ENCODE data around the gene CEP85.
A peak's percentile ranks its signal among the peaks of the same experiment; 100 is the strongest.

CEP85 gene, protein sequence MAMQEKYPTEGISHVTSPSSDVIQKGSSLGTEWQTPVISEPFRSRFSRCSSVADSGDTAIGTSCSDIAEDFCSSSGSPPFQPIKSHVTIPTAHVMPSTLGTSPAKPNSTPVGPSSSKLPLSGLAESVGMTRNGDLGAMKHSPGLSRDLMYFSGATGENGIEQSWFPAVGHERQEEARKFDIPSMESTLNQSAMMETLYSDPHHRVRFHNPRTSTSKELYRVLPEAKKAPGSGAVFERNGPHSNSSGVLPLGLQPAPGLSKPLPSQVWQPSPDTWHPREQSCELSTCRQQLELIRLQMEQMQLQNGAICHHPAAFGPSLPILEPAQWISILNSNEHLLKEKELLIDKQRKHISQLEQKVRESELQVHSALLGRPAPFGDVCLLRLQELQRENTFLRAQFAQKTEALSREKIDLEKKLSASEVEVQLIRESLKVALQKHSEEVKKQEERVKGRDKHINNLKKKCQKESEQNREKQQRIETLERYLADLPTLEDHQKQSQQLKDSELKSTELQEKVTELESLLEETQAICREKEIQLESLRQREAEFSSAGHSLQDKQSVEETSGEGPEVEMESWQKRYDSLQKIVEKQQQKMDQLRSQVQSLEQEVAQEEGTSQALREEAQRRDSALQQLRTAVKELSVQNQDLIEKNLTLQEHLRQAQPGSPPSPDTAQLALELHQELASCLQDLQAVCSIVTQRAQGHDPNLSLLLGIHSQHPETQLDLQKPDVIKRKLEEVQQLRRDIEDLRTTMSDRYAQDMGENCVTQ

GRCh38 chr1:26233903-26234643, at the start of gene CEP85:
CEP85 (plus strand) TSS chr1:26234200; CDS start chr1:26239784, 5,584 bp downstream.
- peak; percentile 87 for DNase-seq

GRCh38 chr1:26184883-26185282, 49.1 kb upstream of the CEP85 start:
- DNase-seq: no peak

DNA sequence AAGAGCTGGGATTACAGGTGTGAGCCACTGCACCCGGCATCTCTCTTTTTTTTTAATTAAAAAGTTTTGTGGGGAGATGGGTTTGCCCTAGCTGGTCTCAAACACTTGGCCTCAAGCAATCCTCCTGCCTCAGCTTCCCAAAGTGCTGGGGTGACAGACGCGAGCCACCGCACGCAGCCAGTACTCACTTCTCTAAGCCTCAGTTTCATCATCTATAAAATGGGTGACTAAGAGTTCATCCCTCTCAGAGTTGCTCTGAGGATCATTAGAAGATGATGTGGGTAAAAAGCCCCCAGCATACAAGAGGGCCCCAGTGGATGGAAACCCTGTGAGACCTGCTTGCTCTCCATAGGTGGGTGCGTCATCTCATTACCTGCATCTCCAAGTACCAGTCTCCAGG, 46.1 kb upstream of the CEP85 start:
- no peak for DNase-seq

DNA sequence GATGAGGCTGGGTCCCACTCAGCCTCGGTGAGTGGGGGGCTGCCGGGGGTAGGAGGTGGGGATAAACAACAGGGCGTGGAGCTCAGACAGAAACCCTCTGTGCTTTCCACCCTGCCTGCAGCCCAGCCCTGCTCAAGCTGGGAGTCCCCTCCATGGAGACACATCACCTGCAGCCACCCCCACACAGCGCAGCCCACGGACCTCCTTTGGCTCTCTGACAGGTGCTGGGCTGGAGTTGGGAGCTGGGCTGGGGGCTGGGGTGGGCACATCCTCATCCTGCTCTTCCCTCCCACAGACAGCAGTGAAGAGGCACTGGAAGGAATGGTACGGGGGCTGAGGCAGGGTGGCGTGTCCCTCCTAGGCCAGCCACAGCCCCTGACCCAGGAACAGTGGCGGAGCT, 45.5 kb upstream of the CEP85 start:
- no peak for DNase-seq

GRCh38 chr1:26189331-26189730, 44.7 kb upstream of the CEP85 start:
- DNase-seq: no peak

GRCh38 chr1:26189751-26190275, 44.2 kb upstream of the CEP85 start:
- no peak for DNase-seq

GRCh38 chr1:26190373-26190987, 43.5 kb upstream of the CEP85 start, which contains the start of gene CATSPER4:
CATSPER4 (plus strand) TSS chr1:26190602; CDS start chr1:26190628, 26 bp downstream.
- DNase-seq: peak; percentile 85

DNA sequence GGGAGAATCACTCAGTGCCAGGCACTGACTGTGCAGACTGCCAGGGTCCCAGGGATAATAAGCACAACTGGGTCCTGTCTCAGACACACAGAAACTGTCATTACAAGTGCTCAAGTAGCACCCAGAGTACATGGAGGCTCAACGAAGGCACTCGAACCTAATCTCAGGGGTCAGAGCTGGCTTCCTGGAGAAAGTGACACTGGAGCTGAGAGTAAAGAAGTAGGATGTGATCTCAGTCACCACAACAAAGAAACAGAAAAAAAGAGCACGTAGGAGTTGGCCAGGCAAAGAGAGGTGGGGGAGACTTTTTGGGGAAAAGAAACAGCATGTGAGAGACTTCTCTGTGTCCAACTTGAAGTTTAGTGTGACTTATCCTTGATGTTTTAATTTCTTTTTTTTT, 42.3 kb upstream of the CEP85 start:
- no peak for DNase-seq

DNA sequence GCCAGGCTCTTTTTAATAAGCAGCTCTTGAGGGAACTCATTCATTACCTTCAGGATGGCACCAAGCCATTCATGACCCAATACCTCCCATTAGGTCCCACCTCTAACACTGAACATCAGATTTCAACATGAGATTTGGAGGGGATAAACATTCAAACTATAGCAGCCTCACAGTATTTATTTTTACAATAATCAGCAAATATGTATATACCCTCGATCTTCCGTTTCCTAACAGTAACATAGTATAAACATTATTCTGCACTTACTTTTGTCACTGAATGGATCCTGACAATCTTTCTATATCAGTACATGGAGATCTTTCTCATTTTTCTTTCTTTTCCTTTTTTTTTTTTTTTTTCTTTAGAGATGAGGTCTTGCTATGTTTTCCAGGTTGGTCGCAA, 38.2 kb upstream of the CEP85 start:
- DNase-seq: no peak

GRCh38 chr1:26197301-26197700, 36.7 kb upstream of the CEP85 start:
- no peak for DNase-seq

- no peak for DNase-seq
Measured at GRCh38 chr1:26197813-26198212, 36.2 kb upstream of the CEP85 start.

DNA sequence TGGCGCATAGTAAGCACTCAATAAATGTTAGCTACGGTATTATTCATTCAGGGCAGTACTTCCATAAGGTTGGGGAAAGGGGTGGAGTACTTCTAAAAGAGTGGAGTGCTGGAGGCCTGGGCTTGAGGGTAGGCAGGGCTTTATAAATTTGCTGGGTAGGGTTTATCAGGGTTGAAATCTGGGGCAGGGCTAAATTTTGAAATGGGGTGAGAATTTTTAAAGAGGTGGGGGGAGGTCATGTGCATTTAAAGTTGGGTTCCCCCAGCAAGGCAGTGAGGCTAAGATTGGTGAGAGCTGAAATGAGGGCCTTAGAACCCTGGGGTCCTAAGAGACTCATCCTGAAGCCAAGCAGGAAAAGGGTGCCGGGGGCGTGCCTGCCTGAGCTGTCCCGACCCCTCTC, 33.6 kb upstream of the CEP85 start:
- DNase-seq: no peak

DNA sequence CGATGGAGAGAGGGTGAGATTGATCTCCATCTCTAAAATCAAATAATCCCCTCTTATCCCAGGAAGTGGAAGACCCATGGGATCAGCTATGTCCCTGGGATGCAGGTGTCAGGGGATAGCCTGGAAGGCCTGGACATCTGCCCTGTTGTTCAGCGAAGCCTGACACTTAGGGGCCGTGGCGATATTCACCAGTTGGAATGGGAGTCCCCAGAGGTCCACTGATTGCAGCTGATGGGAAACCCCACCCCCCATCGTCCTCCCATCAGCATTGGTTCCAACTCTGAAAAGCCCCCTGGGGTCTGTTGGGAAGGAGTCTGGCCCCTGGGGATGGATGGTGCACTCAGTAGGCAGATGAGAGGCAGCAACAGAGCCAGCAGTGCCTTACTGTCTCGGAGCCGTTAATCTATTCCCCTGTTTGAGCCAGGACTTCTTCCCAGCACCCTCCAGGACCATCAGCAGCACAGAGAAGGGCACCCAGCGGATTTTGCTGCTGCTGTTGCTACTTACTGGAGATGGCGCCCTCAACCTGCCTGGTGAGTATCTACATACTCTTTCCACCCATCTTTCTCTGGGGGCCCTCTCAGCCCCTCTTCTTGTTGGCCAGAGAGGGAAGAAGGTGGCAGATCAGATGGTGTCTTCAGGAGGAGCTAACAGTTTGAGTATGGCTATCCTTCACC, 30.2 kb upstream of the CEP85 start:
- DNase-seq: no peak

DNA sequence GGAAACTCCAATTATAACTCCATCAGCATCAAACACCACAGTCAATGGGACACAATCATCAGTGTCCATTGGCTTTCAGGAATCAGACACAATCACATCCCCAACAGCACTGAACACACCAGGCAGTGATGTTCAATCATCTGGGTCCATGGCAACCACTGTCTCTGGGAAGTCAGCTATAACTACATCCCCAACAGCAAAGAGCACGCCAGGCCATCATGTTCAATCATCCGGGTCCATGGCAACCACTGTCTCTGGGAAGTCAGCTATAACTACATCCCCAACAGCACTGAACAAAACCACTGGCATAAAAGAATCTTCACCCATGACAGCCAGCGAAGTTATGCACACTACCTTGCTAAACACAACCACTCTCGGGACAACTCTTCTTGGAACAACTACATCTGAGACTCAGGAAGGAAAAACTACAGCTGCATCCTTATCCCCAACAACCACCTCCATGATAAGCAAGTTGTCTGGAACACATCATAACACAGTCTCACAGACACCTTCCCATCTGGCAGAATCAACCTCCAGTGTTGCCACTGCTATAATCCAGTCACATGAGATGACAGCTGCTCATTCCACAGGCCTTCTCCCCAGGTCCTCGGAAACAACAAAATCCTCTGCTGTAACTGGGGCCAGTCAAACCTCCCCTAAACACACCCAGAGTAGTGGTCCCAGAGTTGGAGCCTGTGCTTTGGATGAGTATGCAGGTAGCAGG, 23.7 kb upstream of the CEP85 start:
- DNase-seq: no peak

- DNase-seq: no peak
Measured at GRCh38 chr1:26212726-26213125, 21.3 kb upstream of the CEP85 start.

GRCh38 chr1:26213335-26213905, 20.6 kb upstream of the CEP85 start:
- DNase-seq: no peak

GRCh38 chr1:26215246-26215645, 18.8 kb upstream of the CEP85 start:
- DNase-seq: no peak

- DNase-seq: no peak
Measured at GRCh38 chr1:26218906-26219494, 15.0 kb upstream of the CEP85 start.

GRCh38 chr1:26220199-26220912, 13.6 kb upstream of the CEP85 start:
- DNase-seq: no peak

DNA sequence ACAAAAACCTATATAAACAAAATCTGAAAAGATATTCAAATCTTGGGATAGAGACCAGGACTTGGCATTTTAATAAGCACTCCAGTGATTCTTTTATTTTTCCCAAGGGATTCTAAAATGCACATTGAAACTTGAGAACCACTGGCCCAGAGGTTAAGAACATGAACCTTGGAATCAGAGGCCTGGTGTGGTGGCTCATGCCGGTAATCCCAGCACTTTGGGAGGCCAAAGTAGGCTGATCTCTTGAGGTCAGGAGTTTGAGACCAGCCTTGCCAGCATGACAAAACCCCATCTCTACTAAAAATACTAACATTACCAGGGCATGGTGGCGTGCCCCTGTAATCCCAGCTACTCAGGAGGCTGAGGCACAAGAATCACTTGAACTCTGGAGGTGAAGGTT, 12.9 kb upstream of the CEP85 start:
- no peak for DNase-seq

Measured in NCI-H226 (cell line).